NCI-H1048 (cell line): Measurements from ENCODE around the gene SGSH.
"Not testable (repeated sequence)": the region's sequence is repeated elsewhere in the genome, so short reads cannot be mapped to it uniquely, and the experiment has no call there.

Experiments used
- DNase-seq: peaks from one replicate; lab custom pipeline; 2025; lab: John Stamatoyannopoulos, UW

SGSH gene

DNA sequence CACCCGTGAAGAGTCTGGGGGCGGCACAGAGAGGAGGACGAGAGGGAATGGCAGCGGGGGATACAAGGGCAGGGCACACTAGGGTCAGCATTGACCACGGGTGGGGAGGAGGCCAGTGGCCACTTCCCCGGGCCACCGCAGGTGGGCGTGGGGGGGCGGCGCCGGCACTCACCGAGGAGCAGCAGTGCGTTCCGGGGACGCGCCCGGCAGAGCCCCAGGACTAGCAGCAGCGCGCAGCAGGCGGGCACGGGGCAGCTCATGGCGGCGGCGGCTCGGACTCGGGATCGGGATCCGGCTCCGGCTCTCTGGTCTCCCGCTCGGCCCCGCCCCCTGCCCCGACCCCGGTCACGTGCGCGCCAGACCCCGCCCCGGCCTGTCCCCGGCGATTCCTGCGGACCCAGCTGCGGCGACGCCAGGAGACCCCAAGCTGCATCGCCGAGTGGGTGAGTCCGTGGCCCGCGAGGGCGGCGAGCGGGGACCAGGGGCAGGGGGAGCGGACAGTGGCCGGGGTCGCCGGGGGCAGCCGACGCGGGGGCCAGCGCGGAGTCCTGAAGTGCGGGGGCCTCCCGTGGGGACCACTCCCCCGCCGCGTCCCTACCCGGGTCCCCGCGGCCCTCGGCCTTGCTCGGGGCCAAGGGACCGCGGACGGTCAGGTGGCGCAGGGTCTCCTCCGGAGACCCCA is at the start of gene SGSH, which contains the start of gene SLC26A11:
SGSH (minus strand) TSS at position 280 of the 682 bp plus-strand sequence; CDS start at position 260, 20 bp downstream.
SLC26A11 (plus strand) TSS at position 374 of the 682 bp plus-strand sequence. CDS start 1,134 bp downstream, outside the sequence.
- DNase-seq, result peak; percentile 59

DNA sequence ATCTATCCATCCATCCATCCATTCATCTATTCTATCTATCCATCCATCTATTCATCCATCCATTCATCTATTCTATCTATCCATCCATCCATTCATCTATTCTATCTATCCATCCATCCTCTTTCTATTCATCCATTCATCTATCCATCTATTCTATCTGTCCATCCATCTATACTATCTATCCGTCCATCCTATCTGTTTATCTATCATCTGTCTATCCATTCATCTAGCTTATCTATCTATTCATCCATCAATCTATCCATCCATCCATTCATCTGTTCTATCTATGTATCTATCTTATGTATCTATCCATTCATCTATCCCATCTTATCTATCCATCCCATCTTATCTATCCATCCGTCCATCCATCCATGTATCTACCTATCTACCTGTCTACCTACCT is 49.3 kb upstream of the SGSH start:
- no peak for DNase-seq

DNA sequence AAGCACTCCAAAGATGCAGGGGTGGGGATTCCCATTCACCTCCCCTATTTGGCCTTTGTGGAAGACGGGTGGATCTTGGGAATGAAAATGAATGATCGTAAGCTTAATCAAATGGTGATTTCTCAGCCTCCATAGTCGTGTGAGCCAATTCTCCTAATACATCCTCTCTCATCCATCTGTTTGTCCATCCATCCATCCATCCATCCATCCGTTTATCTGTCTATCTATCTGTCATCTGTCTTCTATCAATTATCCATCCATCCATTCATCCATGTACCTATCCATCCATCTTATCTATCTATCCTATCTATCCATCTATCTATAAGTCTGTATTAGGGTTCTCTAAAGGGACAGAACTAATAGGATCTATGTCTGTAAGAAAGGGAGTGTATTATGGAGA is 48.3 kb upstream of the SGSH start:
- no peak for DNase-seq

DNA sequence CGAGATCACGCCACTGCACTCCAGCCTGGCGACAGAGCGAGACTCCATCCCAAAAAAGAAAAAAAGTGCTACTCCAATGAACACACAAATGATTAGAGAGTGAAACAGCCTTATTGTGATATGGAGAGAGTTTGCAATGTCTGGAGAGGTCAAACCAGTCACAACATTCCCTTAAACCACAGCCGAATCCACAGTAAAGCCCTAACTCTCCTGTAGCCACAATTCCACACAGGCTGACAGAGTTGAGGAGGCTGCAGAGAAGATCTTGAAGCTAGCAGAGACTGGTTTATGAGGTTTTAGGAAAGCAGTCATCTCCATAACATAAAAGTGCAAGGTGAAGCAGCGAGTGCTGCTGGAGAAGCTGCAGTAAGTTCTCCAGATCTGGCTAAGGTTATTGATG is 47.3 kb upstream of the SGSH start:
- no peak for DNase-seq

DNA sequence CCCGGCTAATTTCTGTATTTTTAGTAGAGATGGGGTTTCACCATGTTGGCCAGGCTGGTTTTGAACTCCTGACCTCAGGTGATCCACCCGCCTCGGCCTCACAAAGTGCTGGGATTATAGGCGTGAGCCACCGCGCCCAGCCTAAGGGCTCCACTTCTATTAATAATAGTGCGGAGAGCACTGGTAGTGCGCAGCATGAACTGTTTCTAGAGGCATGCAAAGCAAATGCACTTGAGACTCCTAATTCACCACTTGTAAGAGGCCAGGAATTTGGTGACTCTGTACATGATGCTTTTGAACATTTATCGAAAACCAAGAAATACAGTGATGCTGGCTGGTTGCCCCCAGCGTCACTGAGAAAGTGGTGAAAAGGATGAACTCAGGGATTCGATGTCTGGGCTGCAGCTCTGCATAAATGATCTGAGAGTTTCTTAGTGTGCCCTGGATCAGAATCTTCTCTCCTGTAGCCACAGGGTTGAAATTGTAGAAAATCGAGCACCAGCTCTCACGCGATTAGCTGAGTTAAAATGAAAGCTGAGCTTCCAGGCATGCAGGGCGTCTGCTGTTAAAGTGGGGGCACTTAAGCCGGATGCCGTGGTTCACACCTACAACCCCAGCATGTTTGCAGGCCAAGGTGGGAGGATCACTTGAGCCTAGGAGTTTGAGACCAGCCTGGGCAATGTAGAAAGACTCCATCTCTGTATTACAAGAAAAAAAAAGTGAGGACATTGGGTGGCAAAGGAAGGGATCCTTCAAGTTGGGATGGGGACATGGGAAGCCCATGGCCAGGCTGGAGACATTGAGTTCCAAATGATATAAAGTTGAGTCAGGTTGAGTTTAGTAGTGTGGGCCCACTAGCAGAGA is 45.3 kb upstream of the SGSH start:
- DNase-seq, result no peak

DNA sequence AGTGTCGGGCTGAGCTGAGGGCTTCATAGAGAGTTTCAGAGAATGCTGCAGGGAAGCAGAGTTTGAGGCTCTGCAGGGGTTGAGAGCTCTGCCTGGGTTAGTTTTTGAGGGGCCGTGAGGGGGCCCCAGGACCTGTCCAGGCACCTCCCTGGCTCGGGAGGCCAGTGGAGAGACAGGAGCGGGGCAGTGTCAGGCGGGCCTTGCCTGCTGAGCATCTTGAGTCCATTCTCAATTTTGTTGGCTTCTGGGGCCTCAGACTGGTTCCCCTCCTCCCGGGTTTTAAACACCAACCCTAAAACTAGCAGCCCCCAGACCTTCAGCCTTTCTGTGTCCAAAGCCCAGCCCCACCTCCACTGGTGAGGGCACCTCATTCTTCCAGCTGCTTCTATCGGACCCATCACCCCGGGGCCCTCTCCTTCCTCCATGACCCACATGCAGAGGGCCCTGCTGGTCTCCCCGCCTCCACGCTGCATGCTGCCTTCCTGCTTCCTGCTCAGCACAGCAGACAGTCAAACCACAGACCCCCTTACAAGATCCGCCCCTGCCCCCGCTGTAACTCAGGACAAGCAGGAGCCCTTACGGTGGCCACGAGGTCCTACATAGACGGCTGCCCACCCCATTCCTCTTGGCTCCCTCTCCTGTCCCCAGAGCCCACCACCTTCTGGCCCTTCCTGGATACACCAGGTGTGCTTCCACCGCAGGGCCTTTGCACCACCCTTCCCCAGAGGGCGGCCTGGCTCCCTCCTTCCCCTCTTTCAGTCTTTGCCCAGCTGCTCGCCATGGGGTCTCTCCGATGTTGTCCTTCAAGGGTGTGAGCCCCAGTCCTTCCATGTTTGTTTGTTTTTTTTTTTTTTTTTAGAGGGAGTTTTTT is 44.3 kb upstream of the SGSH start:
- no peak for DNase-seq

DNA sequence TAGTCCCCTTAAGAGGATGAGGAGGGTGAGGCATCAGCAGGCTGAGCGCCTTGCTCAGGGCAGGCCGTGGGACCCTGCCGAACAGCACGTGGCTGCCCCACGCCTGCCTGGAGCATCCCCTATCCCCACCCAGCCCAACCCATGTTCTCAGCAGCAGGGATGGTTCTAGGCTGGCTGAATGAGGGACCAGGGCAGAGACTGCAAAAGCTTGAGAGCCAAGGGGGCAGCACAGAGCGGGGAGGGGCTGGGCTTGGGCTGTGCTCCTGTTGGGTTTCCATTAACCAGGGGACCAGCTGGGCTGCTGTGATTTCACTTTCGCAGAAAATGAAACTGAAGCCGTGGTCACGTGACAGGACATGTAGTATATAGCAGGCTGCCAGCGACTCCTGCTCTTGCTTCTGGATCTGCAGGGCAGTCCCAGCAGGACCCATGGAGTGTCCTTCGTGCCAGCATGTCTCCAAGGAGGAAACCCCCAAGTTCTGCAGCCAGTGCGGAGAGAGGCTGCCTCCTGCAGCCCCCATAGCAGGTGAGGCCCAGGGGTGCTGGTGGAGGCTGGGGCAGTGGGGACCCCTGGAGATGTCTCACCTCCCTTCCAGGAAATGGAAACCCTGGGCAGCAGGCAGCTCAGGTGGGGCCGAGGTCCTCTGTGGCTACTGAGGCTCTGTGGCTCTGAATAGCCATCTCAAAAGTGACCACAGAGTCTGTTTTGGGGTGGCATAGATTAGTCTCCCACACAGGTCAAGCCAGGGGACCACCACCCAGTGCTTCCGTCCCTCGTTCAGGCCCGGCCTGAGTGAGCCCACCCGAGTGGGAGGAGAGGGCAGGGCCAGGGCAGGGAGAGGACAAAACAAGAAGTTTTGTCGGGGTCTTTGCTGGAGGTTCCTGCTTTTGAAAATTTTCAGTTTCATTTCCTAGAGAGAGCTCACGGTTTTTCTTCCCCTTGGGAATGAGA is 43.4 kb upstream of the SGSH start:
- no peak for DNase-seq

DNA sequence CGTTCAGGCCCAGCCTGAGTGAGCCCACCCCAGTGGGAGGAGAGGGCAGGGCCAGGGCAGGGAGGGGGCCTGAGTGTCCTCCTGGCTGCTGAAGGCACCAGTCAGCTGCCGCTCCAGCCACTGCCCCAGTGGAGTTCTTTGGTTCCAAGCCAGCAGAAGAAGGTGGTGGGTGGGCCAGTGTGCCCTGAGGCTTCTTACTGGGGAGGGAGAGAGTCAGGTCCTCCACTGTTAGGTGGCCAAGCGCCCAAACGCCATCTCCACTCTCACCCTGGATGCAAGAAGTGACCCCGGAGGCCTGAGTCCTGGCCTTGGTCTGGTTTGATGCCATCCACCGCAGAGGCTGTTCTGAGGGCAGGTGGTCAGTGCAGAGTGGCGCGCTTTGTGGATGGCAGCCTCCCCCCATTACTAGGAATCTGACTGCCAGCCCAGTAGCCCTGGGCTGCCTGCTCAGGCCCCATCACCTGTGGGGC is 42.7 kb upstream of the SGSH start:
- no peak for DNase-seq

DNA sequence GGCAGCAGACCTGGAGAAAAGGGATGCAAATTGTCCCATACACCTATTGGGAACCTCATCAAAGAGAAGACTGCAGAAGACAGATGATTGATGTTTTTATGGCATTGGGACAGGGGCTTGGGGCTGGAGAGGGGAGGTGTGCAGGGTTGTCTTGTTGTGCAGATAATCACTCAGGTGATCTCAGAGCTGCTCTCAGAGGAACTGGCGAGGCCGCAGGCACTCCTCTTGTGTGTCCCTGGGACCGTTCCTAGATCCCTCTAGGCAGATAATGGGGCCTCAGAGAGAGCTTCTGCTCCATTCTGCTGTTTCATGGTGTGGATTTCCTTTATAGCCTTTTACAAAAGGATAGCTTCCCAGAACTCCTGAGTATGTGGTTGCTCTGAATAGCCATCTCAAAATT is 42.2 kb upstream of the SGSH start:
- no peak for DNase-seq

DNA sequence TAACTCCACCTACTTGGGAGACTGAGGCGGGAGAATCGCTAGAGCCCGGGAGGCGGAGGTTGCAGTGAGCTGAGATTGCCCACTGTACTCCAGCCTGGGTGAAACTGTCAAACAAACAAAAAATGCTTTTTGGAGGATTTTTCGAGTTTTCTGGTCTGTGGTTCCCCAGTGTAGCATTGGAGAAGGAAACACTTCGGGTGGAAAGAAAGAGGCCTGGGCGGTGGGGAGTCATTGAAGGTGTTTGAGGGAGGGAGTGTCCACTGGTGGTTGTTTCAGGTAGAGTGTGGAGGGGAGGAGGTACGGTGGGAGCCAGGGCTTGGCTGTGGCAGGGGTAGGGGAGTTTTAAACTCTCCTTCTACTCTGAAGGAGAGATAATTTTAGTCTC is 41.8 kb upstream of the SGSH start:
- DNase-seq, result no peak

DNA sequence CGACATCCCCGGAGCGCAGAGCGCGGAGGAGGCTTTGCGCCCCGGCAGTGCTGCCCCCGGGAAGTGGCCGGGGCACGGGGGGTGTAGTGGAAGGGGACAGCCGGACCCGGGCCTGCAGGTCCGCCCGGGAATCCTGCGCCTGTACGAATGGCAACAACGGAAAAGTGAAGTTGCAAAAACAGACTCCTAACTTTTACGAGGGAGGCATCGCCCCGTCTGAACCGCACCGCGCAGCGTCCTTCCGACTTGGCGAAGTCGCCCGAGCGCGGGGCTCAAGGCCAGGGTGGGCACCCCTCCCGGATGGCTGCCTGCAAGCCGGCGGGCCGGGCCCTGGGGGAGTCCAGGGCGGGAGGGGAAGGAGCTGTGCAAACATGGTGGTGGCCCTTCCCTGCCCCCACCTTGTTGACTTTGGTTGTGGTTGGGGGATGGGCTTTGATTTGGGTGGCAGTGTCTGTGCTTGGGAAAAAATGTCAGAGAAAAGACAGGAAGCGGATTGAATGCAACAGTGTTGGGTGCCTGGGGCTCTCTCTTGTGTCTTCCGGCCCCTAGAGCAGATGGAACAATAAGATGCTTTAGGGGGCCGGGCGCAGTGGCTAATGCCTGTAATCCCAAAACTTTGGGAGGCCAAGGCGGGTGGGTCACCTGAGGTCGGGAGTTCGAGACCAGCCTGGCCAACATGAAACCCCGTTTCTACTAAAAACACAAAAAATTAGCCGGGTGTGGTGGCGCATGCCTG is 41.2 kb upstream of the SGSH start:
- DNase-seq, result no peak

DNA sequence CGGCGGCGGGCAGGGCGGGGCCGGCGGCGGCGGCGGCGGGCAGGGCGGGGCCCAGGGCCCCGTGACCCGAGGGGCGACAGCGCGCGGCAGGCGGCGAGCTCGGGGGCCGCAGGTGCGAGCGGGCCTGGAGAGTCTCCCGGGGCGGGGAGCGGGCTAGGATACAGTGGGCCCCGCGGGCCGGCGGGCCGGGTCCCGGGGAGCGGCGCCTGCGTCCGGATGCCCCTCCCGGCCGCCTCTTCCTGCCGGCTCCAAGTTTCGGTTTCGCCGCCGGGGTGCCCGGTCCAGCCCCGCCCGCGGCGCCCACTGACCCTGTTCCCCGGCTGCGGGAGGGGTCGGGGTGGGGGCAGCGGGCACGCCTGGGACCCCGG is 40.6 kb upstream of the SGSH start, which contains the start of gene RNF213:
RNF213 (plus strand) TSS at position 62 of the 368 bp plus-strand sequence. CDS start 2,830 bp downstream, outside the sequence.
- no peak for DNase-seq

DNA sequence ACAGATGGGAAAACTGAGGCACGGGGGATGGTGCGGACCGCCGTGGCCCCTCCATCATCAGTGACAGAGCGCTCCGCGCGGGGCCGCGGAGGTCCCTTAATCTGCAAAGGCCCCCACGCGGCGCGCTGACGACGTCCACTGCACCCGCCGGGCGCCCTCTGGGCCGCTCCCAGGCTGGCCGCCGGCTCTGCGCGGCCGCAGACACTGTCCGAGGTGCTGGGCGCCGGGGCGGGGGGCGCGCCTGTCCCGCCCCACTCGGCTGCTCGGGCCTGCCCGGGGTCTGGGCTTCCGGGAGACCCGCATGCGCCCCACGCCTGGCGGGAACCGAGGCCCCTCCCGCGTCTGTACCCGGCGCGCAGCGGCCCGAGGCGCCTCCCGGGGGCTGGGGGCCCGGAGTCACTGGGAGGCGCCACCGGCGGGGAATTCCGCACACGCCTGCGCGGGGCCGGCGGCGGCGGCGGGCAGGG is 40.0 kb upstream of the SGSH start:
- DNase-seq, result no peak

DNA sequence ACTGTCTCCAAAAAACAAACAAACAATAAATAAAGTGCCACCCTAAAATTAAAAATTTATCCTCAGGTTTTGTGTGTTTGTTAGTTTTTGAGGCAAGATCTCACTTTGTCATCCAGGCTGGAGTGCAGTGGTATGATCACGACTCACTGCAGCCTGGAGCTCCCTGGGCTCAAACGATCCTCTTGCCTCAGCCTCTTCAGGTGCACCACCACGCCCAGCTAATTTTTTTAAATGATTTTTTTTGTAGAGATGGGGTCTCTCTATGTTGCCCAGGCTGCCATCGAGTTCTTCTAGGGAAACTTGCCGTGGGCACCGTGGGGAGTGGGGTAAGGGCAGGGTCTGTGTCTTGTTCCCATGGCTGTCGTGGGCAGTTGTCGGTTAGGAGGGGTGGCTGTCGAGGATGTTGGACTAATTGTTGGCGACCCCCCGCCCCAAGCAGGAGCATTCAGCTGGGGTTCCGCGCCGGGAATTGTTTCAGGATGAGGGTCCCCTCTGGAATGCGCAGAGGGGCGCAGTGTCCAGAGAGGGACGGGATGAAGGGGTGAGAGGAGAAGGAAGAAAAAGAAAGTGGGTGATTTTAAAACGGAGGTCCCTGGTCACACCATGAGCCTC is 39.4 kb upstream of the SGSH start:
- no peak for DNase-seq

DNA sequence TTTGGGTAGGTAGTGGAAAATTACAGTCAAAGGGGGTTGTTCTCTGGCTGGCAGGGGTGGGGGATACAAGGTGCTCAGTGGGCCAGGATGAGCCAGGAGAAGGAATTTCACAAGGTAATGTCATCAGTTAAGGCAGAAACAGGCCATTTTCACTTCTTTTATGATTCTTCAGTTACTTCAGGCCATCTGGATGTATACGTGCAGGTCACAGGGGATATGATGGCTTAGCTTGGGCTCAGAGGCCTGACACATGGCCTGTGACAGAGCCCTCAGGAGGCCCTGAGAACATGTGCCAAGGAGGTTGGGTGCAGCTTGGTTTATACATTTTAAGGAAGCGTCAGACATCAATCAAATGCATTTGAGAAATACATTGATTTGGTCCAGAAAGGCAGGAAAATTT is 38.2 kb upstream of the SGSH start:
- DNase-seq, result not testable (repeated sequence)

DNA sequence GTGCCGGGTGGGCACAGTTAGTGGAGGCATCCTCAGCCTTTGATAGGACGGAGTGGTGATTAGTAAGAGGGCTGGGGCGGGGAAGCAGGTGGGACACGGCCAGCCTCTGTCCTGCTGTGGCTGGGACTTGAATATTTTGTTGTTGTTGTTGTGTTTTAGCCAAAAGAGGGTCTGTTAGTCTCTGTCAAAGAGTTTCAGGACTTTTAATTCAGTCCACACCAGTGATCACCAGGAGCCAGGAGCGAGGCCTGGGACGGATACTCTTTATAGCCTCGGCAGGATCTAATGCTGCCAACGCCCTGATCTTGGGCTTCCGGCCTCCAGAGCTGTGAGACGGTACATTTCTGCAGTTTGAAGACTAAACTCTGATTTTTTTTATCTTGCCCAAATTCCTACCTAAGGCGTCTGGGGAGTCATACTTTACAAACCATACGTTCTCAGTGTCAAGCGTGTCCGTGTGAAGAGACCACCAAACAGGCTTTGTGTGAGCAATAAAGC is 37.6 kb upstream of the SGSH start:
- DNase-seq, result no peak

DNA sequence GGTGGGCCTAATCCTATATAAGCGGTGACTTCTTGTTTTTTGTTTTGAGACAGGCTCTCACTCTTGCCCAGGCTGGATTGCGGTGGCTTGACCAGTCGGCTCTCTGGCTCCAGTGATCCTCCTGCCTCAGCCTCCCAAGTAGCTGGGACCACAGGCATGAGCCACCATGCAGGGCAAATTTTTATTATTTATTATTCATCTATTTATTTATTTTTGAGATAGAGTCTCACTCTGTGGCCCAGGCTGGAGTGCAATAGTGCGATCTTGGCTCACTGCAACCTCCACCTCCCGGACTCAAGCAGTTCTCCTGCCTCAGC is 35.9 kb upstream of the SGSH start:
- DNase-seq, result no peak

DNA sequence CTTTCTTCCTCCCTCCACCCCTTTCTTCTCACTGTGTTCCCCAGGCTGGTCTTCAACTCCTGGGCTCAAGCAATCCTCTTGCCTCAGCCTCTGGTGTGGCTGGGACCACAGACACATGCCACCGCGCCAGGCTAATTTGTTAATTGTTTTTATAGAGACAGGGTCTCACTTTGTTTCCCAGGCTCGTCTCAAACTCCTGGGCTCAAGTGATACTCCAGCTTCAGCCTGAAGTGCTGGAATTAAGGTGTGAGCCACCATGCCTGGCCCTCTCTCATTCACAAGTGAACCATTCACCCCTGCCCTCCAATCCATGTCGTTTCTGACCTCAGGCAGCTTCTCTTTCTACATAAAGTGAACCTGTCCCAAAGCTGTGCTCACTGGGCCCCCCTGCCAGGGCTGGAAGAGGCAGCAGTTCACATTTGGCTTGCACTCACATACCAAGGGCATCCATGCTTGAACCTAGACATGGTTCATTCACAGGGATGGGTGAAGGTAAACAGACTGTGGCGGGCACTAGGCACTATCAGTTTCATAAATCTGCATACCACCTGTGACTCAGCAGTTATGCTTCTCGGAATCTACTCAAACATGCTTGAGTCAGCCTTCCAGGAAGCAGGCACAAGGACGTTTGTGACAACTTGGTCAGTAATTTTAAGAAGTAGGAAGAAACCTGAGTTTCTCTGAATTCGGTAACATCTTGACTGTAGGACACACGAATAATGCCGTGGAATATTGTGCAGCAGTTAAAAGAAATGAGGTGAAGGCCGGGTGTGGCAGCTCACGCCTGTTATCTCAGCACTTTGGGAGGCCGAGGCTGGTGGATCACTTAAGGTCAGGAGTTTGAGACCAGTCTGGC is 34.5 kb upstream of the SGSH start:
- no peak for DNase-seq
